ENCODE measurements around the gene ABCA7.

- TF ChIP-seq CTCF (conservative IDR thresholded peaks at IDR 0.05) (no peak), ZFX (IDR thresholded peaks at IDR 0.05) (peak; percentile 21; the same call in 1 of the 2 replicates)
Measured at GRCh38 chr19:1039646-1040475, at the start of gene ABCA7.
